Amniotic epithelial cell (primary cell): ENCODE data around the gene ITGBL1.

Experiments
- DNase-seq: peaks from one replicate; pipeline ENCODE4 v3.0.0-alpha.2; 2010; ENCODE audit warnings: low read depth

The ITGBL1 gene

DNA sequence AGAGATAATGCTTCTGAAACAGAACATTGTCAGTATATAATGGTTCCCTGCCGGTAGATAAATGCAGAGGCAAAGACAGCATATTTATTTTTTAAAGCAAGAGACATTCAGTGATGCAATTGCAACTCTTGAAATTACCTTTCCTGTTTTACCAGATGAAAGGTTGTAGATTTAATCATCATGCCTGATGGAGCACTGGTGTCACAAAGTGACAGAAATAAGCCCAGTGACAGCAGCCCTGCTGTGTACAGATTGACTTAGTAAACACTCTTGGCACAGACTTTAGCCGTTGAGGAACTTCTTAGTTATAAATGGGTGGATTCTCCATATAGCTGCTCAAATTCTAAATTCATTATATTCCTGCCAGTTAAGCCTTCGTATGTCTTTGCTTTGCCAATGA is 172.5 kb downstream of the ITGBL1 start:
- no peak for DNase-seq

DNA sequence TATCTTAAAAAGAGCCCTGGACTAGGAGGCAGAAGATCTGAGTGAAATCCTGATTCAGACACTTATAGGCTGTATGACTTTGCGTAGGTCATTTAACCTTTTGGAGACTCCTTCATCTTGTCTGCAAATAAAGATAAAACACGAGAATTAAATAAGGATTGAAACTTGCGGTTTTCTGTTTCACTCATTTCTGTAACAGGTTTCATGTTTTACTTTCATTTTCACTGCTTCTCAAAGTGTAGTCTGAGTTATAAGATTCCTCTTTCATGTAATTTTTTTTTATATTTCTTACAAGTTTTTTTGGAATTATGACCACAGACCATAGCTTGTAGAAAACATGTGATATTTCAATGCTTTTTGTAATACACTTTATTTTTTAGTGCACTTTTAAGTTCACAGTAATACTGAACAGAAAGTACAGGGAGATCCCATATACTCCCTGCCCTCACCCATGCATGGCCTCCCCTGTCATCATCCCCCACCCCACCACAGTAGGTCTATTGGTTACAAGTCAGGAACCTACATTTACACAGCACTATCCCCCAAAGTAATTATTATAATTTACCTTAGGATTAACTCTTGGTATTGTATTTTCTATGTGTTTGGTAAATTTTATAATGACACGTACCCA is 174.6 kb downstream of the ITGBL1 start:
- no peak for DNase-seq

DNA sequence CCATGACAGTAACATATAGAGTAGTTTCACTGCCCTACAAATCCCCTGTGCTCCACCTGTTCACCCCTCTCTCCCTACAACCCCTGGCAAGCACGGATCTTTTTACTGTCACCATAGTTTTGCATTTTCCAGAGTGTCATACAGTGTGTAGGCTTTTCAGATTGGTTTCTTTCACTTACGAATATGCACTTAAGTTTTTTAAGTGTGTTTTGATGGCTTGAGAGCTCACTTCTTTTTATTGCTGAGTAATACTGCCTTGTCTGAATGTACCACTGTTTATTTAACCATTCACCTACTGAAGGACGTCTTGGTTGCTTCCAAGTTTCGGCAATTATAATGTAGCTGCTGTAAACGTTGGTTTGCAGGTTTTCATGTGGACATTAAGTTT is 175.1 kb downstream of the ITGBL1 start:
- no peak for DNase-seq

DNA sequence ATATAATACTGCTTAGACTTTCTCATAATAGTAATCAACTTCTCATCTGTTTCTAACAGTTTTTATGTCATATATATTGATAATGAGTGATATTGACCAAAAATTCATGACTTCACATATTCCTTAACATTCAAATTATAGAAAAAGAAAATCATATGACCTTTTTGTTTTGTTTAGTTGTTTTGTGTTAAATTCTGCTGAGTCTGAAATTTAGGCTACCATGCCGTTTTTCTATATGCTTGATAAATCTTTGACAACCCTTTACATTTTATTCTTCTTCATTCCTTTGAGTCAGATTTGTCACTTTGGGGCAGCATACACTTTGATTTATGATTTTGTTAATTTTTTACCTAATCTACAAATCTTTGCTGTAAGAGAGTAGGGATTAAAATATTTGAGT is 176.4 kb downstream of the ITGBL1 start:
- DNase-seq, result no peak

DNA sequence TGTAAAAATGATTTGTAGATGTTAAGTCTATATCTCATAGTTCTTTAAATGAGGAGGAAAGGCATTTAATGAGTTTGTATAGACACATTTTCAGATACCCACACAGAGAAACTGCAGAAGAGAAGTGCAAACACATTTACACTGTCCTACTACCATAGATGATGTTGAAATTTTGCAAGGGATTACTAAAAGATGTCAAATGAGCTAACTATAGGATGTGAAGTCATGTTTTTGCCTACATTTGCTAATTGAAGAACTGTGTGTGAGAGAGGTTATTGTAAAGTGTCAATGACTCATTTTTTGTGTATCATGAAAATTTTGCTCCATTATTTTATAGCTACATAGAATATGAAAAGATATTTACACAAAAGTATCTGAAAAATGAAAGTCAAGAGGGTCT is 178.9 kb downstream of the ITGBL1 start:
- no peak for DNase-seq

DNA sequence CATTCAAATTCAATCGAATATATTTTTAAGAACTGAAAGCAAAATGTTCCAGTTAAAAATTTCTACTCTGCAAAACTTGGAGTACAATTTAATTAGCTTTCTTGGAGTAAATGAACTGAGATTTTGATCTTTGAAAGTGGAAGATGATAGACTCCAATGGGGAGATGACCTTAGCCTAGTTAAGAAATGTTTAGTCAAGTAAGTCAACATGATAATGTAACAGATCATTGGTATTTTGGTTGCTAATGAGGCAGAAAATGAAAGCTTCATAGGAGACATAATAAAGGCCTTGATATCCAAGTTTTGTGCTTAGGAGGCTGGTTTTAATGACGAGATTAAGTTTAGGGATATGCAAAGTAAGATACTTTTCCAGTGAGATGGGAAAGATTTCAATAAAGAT is 181.7 kb downstream of the ITGBL1 start:
- DNase-seq, result no peak

DNA sequence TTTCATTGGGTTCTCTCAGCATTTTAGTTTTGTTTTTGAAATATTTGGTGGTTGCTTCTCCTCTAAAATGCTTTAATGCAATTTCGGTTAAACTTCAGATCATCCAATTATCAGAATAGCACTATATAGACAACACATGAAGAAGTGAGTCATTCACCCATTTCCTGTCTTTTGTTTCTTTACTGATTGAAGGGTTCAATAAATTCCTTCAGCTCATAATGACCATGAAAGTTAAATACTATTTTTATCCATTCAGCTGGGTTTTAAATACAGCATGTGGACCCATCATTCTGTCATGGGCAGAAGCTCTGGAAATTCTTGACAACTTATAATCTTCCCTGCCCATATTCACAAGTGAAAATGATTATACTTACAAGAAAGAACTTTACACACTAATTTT is 187.2 kb downstream of the ITGBL1 start:
- no peak for DNase-seq

DNA sequence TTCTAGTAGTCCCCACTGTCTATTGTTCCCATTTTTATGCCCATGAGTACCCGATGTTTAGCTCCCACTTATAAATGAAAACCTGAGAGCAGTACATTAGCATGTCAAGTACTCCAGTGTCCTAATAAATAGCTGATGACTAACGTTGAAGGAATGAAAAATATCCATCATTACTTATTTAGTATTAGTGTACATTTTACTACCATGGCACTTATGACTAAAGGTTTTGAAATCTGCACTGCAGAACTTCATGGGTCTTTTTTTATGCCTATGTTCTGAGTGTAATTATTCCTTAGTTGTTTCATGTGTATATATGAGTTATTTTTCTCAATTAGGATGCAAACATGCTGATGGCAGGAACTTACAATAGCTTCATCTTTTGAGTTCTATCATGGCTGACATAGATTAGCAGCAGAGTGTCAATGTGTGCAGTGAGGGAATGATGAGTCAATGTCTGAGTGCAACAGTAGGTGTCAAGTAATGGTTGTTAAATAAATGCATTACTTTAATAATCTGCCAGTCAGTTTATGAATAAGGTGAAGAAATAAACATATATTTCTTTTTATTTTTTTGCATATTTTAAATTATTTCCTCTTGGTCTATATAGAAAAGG is 188.4 kb downstream of the ITGBL1 start:
- peak; percentile 90 for DNase-seq

DNA sequence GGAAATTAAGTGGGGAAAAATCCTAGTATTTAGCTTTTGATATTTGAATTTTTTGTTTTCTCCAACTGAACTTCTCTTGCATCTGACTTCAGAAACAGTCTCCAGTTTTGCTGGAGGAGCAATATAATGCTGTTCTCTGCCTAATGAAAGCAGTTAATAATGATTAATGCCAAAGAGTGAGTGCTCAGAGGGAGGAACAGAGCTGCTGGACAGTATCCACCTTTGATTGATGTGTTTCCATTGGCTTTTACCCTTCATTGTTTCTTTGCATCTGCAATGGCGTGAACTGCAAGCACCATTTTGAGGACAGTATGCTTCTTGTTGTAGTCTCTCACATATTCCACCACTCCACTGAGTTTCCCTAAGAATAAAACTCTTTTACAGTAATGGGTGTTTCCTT is 193.4 kb downstream of the ITGBL1 start:
- no peak for DNase-seq

DNA sequence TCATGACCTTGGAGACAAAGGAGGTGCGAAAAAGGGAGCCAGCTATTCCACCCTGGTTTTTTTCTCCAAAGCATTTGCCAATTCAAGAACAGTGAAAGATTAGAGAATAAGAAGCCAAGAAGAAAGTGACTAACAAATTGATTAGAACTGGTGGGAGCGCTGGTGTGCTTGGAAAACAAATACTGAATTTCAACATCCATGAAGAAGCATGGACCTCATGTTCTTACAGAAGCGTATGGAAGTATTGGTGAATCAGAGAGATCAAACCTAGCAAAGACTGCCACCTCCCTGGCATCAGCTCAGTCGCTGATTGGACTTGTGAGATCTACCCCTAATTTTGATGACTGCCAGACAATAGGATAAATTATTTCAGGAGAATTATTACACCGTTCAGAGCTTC is 195.3 kb downstream of the ITGBL1 start:
- DNase-seq, result no peak

DNA sequence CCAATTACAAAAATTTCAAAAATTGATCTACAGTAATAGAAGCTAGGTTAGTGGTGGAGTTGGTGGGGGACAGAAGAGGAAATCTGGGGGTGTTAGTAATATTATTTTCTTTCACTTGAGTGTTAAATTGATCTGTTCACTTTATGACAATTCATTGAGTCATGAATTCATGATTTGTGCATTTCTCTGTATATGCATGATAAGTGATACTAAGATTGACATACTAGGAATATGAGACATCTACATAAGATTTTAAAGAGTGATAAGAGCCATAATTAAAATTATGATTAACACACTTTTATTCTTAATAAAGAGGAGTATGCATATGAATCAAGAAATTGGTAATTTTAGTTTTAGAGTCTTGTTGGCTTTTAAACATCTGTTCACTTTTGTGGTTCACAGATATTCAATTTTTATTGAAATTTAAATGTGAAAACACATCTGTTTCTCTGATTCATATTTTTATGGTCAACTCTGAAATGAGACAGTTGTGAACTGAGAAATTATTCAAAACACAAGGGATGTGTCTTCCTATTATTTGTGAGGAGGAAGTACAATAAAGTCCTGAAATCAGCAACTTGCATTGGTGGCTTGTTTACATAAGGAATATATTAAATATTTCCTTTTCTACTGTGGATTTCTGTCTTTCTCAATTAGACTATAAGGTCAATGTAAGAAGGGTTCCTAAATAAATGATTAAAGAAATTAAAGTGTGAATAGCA is 196.5 kb downstream of the ITGBL1 start:
- no peak for DNase-seq

DNA sequence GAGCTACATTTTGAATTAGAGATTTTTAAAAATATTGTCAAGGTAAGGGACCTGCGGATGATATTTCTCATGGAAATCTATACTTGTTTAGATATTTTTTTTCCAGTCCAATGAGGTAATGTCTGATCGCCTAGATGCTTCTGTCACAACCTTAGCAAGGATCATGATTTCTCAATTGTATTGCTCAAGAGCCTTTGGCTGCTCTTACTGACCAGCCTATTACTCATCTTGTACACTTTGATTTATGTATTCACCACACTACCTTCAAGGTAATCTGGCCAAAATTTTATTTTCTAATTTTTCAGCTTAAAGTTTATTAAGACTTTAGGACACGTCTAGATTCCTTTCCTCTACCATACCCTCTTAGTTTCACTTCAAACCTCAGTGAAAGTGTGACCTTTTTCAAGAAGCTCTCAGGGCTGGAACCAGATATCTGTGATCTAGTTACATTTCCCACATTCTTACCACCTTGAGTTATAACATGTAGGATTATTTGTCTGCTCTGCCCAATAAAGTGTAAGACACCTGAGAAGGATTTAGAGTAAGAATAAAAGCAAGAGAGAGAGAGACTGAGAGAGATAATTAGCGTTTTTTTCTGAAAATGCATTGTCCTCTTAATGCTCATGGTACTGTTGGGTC is 197.1 kb downstream of the ITGBL1 start:
- DNase-seq, result peak; percentile 96

DNA sequence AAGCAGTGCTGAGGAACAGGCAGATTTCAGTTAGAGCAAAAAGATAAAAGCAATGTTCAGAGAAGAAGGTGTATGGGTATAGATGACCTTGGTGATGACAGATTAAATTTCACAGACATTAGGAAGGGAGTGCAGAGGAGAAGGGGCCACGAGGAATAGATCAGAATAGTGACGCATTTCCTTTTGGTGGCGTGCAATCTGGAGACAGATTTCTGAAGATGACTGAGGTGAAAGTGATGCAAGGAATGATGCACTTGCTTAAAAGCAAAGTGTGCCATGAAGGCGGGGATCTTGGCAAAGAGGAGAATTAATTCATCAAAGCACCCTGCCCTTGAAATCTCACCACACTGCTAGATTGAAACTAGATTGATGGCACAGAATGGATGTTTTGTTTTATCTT is 202.4 kb downstream of the ITGBL1 start:
- peak; percentile 98 for DNase-seq

DNA sequence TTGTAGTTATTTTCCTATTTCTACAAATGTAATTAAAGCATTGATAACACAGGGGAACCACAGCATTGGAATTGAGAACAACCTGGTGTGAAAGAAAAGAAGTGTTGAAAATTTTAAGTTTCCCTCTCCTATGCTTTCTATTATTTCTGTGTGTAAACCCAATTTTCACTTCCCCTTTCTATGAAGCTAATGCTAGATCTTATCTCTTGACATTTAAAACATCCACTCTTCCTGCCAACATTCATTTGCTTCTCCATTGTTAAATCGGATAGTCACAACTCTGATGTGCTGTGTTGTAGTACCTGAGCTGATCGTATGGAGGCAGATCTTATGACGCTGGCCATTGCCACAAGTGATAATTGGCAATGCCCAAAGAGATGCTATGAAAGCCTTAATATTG is 203.0 kb downstream of the ITGBL1 start:
- peak; percentile 41 for DNase-seq

DNA sequence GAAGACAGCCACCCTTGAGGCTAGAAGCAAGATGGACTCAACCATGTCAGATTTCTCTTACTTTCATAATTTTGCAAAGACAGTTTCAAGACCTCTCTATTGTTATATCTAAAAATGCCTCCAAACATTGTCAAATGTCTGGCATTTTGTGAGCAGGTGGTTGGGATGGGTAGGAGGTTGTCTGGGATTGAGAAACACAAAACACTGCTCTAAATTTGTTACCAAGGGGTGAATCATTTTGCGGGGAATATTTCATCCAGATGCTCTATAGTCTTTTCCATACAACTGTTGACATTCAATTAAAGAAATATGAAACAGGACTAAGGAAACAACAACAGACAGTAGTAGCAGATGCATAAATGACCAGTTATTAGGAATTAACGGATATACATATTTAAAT is 208.2 kb downstream of the ITGBL1 start:
- no peak for DNase-seq

DNA sequence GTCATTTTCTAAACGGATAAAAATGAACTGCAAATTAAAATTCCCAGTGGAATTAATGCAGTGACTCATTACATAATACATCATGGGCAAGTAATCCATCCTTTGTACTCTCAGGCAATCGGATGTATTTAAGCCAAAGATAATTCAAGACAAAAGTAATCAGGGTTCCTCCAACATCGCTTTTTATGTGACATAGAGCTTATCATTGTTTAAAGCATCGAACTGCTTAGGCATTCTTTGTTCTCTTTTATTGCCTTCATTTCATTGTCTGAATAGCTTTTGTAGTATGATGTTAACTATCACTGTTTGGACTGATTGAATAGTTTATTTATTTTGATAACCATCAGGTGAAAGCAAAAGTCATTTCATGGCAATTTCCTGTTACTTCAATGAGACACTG is 209.4 kb downstream of the ITGBL1 start:
- DNase-seq, result no peak

DNA sequence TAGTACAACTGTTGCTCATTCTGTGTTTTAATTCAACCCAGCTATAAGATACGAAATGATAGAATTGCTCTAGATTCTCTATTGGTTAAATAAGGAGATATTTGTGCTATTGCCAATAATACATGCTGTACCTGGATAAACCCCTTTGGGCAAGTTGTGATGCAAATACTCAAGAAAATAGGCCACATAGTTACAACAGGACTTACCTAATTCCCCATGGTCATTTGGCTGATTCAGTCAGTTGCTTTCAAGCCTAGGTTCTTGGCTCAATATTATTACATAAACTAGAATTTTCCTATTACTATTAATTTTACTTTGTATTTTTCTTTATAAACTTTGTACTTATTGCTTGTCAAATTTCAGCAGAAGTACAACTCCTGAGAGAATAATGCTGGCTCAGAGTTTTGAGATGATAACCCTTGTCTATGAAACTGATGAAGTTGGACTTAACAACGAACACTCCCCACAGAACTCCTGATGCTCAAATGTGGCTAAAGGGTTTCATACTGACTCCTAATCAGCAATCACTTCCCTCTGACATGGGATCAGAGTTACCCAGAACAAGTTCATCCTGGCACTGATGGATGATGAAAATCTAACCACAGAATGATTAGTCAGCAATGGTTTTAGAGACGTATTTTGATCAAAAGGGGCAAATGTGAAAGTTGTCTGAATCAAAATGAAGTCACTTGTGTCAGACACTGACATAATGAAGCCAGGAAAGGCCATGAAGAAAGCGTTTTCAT is 221.1 kb downstream of the ITGBL1 start:
- peak; percentile 45 for DNase-seq

DNA sequence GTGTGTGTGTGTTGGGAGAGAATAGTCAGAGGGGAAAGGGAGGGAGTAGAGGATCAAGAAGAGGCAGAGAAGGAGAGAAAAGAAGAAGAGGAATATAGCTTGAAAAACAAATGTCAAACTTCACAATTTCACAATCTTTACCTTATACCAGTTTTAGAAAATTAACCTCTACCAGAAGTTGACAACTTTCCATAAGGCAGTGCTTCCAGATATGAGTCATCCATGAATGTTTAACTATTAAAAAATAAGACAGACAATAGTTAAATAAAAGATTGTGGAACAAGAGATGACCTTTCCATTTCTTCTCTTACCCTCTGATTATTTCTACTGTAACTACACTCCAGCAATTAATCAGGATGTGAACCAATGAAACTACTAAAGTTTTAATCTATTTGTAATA is 229.4 kb downstream of the ITGBL1 start:
- peak; percentile 17 for DNase-seq

DNA sequence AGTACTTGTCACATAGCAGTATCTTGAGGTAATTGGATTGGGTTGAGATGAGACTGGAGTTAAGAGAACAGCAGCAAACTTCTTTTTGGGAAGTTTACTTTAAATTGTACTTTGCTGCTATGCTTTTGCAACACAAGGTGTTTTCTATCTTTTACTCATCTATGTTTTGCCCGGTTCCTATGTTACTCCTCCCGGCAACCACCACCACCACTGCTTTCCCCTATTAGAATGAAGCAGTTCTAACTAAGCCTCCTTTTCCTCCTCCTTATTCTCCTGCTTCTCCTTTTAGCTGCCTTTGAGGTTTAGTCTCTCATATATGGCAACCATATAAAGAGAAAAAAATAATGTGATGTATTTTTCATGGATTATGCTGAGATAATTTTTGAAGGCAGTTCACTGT is 233.5 kb downstream of the ITGBL1 start:
- DNase-seq, result no peak

DNA sequence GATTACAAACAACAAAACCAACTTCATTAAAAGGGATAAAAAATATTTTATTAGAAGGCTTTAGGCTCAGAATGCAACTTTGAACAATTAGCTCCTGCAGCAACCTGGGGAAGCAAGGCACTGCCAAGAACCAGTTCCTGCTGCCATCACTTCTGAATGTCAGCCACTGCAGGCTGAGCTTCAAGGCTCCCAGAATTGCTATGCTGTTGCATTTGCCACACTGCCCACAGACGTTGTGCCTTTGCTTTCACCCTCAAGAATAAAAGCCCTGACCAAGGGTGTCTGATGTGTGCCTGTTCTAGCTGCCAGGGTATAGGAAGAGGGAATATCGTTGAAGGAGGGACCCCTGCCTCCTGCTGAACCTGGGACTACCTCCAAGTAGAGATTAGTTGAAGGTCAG is 238.4 kb downstream of the ITGBL1 start:
- DNase-seq, result no peak

DNA sequence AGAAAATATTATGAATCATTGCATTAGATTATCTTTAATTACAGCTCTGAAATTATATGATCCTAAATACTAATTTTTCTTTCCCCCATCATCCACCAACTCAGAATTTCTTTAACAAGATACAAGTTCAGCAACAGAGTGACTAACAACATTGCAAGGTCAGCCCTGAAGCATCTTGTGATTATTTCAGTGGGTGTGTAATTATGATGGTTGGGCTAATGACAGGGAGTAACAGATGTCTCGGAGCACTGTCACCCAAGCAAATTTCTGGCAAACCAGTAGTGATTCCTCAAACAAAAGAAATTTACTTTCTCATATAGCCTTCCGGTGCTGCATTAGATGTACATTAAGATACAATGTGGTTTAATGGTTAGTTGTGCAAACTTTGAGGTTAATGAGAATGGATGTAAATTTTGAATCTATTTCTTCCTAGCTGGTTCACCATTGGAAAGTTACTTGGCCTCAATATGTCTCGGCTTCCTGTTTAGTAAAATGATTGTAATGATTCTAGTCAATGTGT is 238.9 kb downstream of the ITGBL1 start:
- DNase-seq, result peak; percentile 56

DNA sequence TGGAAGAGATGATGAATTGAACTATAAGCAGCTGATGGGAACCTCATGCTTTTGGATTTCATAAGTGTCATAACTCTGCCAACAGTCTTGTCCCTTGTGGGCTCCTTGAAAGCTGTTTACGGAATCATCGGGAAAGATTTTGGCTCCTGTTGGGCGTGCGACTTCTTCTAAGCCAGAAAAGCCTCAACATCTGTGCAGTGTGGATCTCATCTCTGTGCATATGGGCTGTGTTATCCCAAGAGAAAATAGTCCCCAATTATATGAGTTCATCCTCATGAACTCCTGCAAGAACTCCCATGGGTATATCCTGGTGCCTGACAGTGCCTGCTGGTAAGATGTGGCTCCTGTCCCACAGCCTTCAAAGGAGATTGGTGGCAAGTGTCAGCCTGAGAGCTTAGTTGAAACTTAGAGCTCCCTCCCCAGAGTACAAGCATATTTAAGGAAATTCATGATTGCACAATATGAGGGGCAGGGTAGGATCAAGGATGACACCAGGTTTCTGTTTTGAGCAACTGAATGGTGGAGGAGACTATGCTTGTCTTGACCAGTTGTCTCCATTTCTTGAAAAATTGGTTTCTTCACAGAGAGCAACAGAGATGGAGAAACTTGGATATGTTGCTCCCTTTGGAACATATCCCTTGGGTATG is 243.5 kb downstream of the ITGBL1 start:
- no peak for DNase-seq
